Subcutaneous abdominal adipose tissue (tissue), 5 donors: ENCODE results near the gene RITA1.
A peak's percentile ranks its signal among the peaks of the same experiment; 100 is the strongest.

ENCODE experiments used
- H3K27ac ChIP-seq: one replicate; pipeline ENCODE4 v1.7.0; 2013; ENCODE audit warnings: low read depth, mild to moderate bottlenecking, inconsistent platforms, low read length, moderate library complexity
- H3K27me3 ChIP-seq, 5 donors: one replicate each; pipeline ENCODE4 v1.7.0; 2013; ENCODE audit warnings: low read length in 5 of 5, inconsistent platforms in 1 of 5; ENCODE audit not compliant: control insufficient read depth in 5 of 5, insufficient read depth in 4 of 5
- H3K36me3 ChIP-seq, 5 donors: one replicate each; pipeline ENCODE4 v1.7.0; 2013; ENCODE audit warnings: low read length in 5 of 5; ENCODE audit not compliant: control insufficient read depth in 5 of 5, insufficient read depth in 5 of 5
- H3K4me1 ChIP-seq, 5 donors: one replicate each; pipeline ENCODE4 v1.7.0; 2013; ENCODE audit warnings: low read length in 5 of 5, mild to moderate bottlenecking in 3 of 5, moderate library complexity in 1 of 5; ENCODE audit not compliant: control insufficient read depth in 5 of 5, insufficient read depth in 5 of 5
- H3K4me3 ChIP-seq, 5 donors: one replicate each; pipeline ENCODE4 v1.7.0; 2013; ENCODE audit warnings: low read length in 5 of 5, low read depth in 1 of 5
- H3K9ac ChIP-seq, 5 donors: one replicate each; pipeline ENCODE4 v1.7.0; 2013; ENCODE audit warnings: low read length in 5 of 5, mild to moderate bottlenecking in 4 of 5, moderate library complexity in 3 of 5
- H3K9me3 ChIP-seq, 5 donors: one replicate each; pipeline ENCODE4 v1.7.0; 2013; ENCODE audit warnings: low read length in 5 of 5; ENCODE audit not compliant: control insufficient read depth in 5 of 5
- donor health status: healthy.
- donor health status: healthy.
- donor health status: healthy.
- donor health status: healthy.
- donor health status: healthy.

RITA1 gene

GRCh38 chr12:113234483-113234882 lies 49.0 kb downstream of the RITA1 start:
- no peak overlapping the region for H3K4me3 ChIP-seq
- no peak overlapping the region for H3K27ac ChIP-seq
- peaks cover 0 to 65% (median 37%) of the 10 kb centered on the region in 5 donors for H3K36me3 ChIP-seq
- H3K9ac ChIP-seq, result no peak overlapping the region
- peaks cover 8 to 87% (median 69%) of the 10 kb centered on the region in 5 donors for H3K4me1 ChIP-seq
- H3K9me3 ChIP-seq, result no peaks in the 10 kb centered on the region
- no peaks in the 10 kb centered on the region for H3K27me3 ChIP-seq

- no peak overlapping the region for H3K9ac ChIP-seq
- H3K4me1 ChIP-seq, result peaks cover 16 to 88% (median 73%) of the 10 kb centered on the region in 5 donors
Measured at GRCh38 chr12:113235976-113236375, 50.5 kb downstream of the RITA1 start.

GRCh38 chr12:113236539-113237399 lies 51.2 kb downstream of the RITA1 start:
- H3K9ac ChIP-seq, result no peak overlapping the region
- peaks cover 0 to 49% (median 26%) of the 10 kb centered on the region in 5 donors for H3K36me3 ChIP-seq
- H3K27me3 ChIP-seq, result no peaks in the 10 kb centered on the region
- H3K27ac ChIP-seq, result peak overlapping the region; percentile 23
- H3K4me3 ChIP-seq, result no peak overlapping the region
- H3K9me3 ChIP-seq, result no peaks in the 10 kb centered on the region
- H3K4me1 ChIP-seq, result peaks cover 18 to 88% (median 72%) of the 10 kb centered on the region in 5 donors

More at GRCh38 chr12:113235976-113236375, 50.5 kb downstream of the RITA1 start:
- Histone ChIP-seq H3K9me3 (no peaks in the 10 kb centered on the region), H3K27ac (peak overlapping the region; percentile 23), H3K4me3 (no peak overlapping the region), H3K36me3 (peaks cover 0 to 57% (median 29%) of the 10 kb centered on the region in 5 donors), H3K27me3 (no peaks in the 10 kb centered on the region)

GRCh38 chr12:113237748-113238147 lies 52.2 kb downstream of the RITA1 start:
- H3K36me3 ChIP-seq, result peaks cover 0 to 47% (median 25%) of the 10 kb centered on the region in 5 donors
- no peak overlapping the region for H3K4me3 ChIP-seq
- H3K27me3 ChIP-seq, result no peaks in the 10 kb centered on the region
- no peak overlapping the region for H3K27ac ChIP-seq
- H3K9me3 ChIP-seq, result no peaks in the 10 kb centered on the region
- H3K9ac ChIP-seq, result no peak overlapping the region
- peaks cover 15 to 88% (median 68%) of the 10 kb centered on the region in 5 donors for H3K4me1 ChIP-seq

GRCh38 chr12:113238309-113238708 lies 52.8 kb downstream of the RITA1 start:
- H3K4me3 ChIP-seq, result no peak overlapping the region
- H3K36me3 ChIP-seq, result peaks cover 0 to 43% (median 20%) of the 10 kb centered on the region in 5 donors
- H3K9ac ChIP-seq, result no peak overlapping the region
- no peaks in the 10 kb centered on the region for H3K27me3 ChIP-seq
- H3K9me3 ChIP-seq, result no peaks in the 10 kb centered on the region
- H3K27ac ChIP-seq, result no peak overlapping the region
- peaks cover 15 to 84% (median 62%) of the 10 kb centered on the region in 5 donors for H3K4me1 ChIP-seq

GRCh38 chr12:113239288-113239771 lies 53.8 kb downstream of the RITA1 start:
- Histone ChIP-seq H3K36me3 (peaks cover 0 to 34% (median 10%) of the 10 kb centered on the region in 5 donors), H3K9ac (peak overlapping the region in 1 of 5 donors; percentile 20), H3K27ac (peak overlapping the region; percentile 89), H3K4me1 (peaks cover 20 to 83% (median 67%) of the 10 kb centered on the region in 5 donors), H3K27me3 (no peaks in the 10 kb centered on the region), H3K4me3 (no peak overlapping the region), H3K9me3 (no peaks in the 10 kb centered on the region)

- H3K27me3 ChIP-seq, result no peaks in the 10 kb centered on the region
- peak overlapping the region; percentile 89 for H3K27ac ChIP-seq
- peak overlapping the region in 2 of 5 donors; percentile 10 to 42 for H3K4me3 ChIP-seq
- H3K9me3 ChIP-seq, result no peaks in the 10 kb centered on the region
- H3K4me1 ChIP-seq, result peaks cover 25 to 86% (median 73%) of the 10 kb centered on the region in 5 donors
- H3K9ac ChIP-seq, result peak overlapping the region in 1 of 5 donors; percentile 20
- peaks cover 0 to 30% (median 8%) of the 10 kb centered on the region in 5 donors for H3K36me3 ChIP-seq
Measured at GRCh38 chr12:113239811-113240331, 54.4 kb downstream of the RITA1 start.

GRCh38 chr12:113240395-113240794 lies 54.9 kb downstream of the RITA1 start:
- Histone ChIP-seq H3K27ac (peak overlapping the region; percentile 89), H3K9me3 (no peaks in the 10 kb centered on the region), H3K36me3 (peaks cover 0 to 30% (median 8%) of the 10 kb centered on the region in 5 donors), H3K4me3 (peak overlapping the region in 1 of 5 donors; percentile 10), H3K27me3 (no peaks in the 10 kb centered on the region), H3K9ac (no peak overlapping the region), H3K4me1 (peaks cover 25 to 90% (median 75%) of the 10 kb centered on the region in 5 donors)

- Histone ChIP-seq H3K4me1 (peaks cover 29 to 91% (median 78%) of the 10 kb centered on the region in 5 donors), H3K27ac (peak overlapping the region; percentile 37), H3K27me3 (no peaks in the 10 kb centered on the region), H3K9ac (no peak overlapping the region), H3K4me3 (no peak overlapping the region), H3K9me3 (no peaks in the 10 kb centered on the region), H3K36me3 (peaks cover 0 to 23% (median 5%) of the 10 kb centered on the region in 5 donors)
Measured at GRCh38 chr12:113241191-113242025, 55.9 kb downstream of the RITA1 start.
